Vagina (tissue), 2 donors: ENCODE results near the gene GTF2A1.

ENCODE experiments used
- CTCF ChIP-seq, 3 experiments: fragments of 450-650 bp in 2 of 3; fragments of 200-600 bp in 1 of 3; sonication (generic) in 1 of 3; IDR thresholded peaks; one replicate each; pipeline ENCODE4 v1.5.1; 2017 to 2019; ENCODE audit warnings: antibody characterized with exemption in 3 of 3, mild to moderate bottlenecking in 2 of 3, moderate library complexity in 2 of 3
- POLR2A ChIP-seq, 2 donors: fragments of 450-650 bp; IDR thresholded peaks; one replicate each; pipeline ENCODE4 v1.6.1; 2017; ENCODE audit warnings: antibody characterized with exemption in 2 of 2, mild to moderate bottlenecking in 2 of 2, moderate library complexity in 2 of 2

GRCh38 chr14:81211844-81212243 lies 8.9 kb downstream of the GTF2A1 start:
- TF ChIP-seq CTCF (IDR thresholded peaks at IDR 0.05), result no peak
- no peak for TF ChIP-seq POLR2A (IDR thresholded peaks at IDR 0.05)
